GM12801 (cell line): ENCODE data around the gene EDAR.

Experiments used
- TF ChIP-seq, protein P1 (sequence below): IDR thresholded peaks from one replicate; pipeline ENCODE4 v1.5.1; 2011; ENCODE audit warnings: control low read depth; ENCODE audit not compliant: insufficient read length; ENCODE audit errors: extremely low read depth

EDAR gene

DNA sequence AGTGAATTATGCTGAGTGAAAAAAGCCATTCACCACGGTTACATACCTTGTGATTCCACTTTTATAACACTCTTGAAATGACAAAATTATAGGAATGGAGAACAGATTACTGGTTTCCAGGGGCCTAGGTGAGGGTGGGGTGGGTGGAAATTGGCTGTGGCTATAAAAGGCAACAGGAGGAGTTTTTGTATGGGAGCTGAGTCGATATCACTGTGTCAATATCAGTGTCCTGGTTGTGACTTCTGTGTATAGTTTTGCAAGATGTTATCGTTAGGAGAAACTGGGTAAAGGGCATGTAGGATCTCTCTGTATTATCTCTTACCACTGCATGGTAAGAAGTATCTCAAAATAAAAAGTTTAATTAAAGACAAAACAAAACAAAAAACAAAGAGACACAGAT, 84.3 kb downstream of the EDAR start:
- TF ChIP-seq, protein P1, sequence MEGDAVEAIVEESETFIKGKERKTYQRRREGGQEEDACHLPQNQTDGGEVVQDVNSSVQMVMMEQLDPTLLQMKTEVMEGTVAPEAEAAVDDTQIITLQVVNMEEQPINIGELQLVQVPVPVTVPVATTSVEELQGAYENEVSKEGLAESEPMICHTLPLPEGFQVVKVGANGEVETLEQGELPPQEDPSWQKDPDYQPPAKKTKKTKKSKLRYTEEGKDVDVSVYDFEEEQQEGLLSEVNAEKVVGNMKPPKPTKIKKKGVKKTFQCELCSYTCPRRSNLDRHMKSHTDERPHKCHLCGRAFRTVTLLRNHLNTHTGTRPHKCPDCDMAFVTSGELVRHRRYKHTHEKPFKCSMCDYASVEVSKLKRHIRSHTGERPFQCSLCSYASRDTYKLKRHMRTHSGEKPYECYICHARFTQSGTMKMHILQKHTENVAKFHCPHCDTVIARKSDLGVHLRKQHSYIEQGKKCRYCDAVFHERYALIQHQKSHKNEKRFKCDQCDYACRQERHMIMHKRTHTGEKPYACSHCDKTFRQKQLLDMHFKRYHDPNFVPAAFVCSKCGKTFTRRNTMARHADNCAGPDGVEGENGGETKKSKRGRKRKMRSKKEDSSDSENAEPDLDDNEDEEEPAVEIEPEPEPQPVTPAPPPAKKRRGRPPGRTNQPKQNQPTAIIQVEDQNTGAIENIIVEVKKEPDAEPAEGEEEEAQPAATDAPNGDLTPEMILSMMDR: no peak

DNA sequence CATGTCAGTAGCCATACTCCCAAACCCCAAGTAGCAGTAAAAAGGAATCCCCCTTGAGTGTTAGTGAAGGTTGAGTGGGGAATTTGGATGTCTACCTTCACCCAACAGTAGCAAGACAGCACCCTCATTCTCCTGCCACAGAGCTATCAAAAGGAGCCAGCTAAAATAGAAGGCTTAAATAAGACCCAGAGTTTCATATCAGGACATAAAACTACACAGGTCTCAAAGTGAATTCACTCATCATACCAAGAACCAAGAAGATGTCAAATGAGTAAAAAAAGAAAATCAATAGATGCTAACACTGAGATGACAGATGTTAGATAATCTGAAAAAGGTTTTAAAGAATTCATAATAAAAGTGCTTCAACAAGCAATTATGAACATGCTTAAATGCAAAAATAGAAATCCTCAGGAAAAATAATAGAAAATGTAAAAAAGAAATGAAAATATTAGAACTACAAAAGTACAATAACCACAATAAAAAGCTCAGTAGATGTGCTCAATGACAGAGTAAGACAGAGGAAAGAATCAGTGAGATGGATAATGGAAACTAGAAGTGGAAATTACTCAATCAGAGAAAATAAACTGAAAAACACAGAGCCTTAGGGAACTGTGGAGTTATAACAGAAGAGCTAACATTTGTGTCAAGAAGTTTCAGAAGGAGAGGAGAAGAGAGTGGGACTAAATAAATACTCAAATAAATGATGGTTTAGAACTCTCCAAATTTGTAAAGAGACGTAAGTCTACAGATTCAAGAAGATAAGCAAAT, 90.5 kb downstream of the EDAR start:
- TF ChIP-seq, protein P1: no peak

DNA sequence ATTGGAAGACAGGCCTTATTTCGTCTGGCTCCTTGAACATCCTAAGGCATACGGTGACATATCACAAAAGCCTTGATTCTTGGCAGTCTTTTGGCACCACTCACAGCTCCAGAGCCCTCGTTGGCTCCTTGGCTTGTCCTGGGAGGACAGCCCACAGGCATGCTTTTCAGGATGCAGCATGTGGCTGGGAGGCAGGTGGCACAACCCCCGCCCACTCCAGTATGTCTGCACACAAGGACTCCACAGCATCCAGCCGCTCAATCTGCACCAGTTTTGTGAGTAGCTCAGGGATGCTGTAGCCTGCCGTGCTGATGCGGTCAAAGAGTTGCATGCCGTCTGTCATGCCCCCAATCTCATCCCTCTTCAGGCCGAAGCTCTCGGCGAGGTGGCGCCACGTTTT, 92.3 kb downstream of the EDAR start:
- TF ChIP-seq, protein P1: no peak

DNA sequence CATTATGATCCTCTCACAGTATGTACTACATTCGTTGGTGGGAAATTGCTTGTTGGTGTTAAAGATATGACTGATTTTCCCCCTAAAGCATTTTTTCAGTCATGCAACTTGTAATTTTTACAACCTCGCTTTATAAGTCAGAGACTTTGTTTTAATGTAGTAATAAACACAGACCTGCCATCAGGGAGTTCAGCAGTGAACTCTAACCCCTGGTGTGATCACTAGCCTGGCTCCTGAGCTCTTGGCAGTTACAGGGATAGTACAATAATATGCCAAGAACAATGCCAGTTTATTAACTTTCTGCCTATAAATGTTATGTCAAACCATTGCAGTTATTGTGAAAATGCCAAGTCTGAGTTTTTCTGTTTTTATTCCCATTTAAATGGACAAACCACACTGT, 93.8 kb downstream of the EDAR start:
- TF ChIP-seq, protein P1: no peak

DNA sequence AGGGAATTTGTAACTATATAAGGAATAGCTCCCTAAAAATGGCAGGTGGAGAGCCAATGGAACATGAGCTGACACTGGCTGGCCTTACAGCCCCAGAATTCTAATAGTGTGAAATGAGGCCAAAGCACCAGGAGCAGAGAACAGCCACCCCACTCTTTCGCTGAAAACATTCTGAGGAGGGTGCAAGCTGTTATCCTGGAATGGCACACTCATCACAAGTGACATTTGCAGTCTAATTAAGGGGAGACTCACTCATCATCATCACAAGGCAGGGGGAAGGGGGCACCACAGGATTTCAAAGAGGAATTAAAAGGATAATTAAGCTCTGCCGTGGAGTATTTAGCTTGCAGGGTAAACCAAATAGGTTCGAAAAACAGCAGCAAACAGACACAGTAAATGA, 94.3 kb downstream of the EDAR start:
- TF ChIP-seq, protein P1: no peak

DNA sequence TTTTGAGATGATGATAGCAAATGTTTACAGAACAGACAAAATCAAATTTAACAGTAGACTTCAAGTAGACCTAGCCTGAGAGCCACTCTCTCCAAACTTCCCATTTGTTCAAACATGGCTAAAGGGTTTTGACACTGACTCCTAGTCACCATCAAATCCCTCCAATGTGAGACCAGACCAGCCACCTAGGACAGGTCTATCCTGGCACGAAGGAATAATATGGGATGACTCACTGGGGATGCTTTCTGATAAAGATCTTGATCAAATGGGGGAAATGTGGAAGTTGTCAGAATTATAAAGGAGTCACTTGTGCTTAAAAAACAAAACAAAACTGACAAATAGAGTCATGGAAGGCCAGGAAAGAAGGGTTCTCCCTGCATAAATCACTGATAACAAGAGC, 95.7 kb downstream of the EDAR start:
- TF ChIP-seq, protein P1: no peak

DNA sequence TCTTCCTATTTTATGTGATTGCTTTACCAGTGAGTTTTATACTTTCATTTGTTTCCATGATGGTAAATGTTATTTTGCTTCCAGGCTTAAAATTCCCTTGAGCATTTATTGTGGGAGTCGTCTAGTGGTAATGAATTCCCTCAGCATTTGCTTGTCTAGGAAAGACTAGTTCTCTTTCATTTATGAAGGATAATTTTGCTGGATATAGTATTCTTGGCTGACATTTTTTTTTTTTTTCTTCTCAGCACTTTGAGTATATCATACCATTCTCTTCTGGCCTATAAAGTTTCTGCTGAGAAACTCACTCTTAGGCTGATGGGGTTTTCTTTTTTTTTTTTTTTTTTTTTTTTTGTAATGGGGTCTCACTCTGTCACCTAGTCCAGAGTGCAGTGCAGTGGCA, 99.1 kb downstream of the EDAR start:
- TF ChIP-seq, protein P1: no peak

DNA sequence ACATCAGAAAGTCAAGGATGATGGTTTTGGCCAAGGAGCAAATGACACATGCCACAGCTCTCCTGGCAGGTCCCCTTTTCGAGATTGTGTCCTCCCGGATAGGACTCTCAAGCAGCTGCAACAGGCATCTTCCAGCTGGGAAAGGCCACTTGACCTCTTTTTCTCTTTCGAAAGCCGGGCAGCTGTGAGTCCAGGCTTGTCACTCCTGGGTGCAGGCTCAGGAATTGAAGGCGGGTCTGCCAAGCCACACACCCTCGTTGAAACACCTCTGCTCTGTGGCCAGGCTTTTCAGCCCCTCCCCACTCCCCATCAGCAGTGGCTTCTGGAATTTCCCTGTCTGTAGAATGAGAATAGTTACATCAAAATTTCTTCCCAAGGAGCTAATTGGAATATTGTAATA, 104.4 kb downstream of the EDAR start:
- TF ChIP-seq, protein P1: no peak
